Mesothelial cell of epicardium (in vitro differentiated cells): Measurements from ENCODE around the gene EHMT1. TPM values are rescaled to one million over a fixed set of nuclear protein-coding genes. Genes with fewer than 3 reads are reported as not detected.
"Not testable (repeated sequence)": the region's sequence is repeated elsewhere in the genome, so short reads cannot be mapped to it uniquely, and the experiment has no call there.

Source experiments
- DNase-seq, 2 experiments: peaks; one replicate each; pipeline ENCODE4 v3.0.0; 2021; ENCODE audit warnings: low spot score in 2 of 2; ENCODE audit not compliant: unreplicated experiment in 2 of 2
- H3K27ac Mint-ChIP-seq: 2 replicates; pipeline ENCODE4 v1.8.0; 2021; ENCODE audit warnings: mixed read lengths
- H3K27me3 Mint-ChIP-seq: 2 replicates; pipeline ENCODE4 v1.8.0; 2021; ENCODE audit warnings: low read depth, mixed read lengths
- H3K36me3 Mint-ChIP-seq: 2 replicates; pipeline ENCODE4 v1.8.0; 2021; ENCODE audit warnings: mixed read lengths
- H3K4me1 Mint-ChIP-seq: 2 replicates; pipeline ENCODE4 v1.8.0; 2021; ENCODE audit warnings: mixed read lengths
- H3K4me3 Mint-ChIP-seq: 2 replicates; pipeline ENCODE4 v1.8.0; 2021; ENCODE audit warnings: mild to moderate bottlenecking, moderate library complexity, mixed read lengths
- H3K9me3 Mint-ChIP-seq: 2 replicates; pipeline ENCODE4 v1.8.0; 2021; ENCODE audit warnings: mixed read lengths
- CTCF ChIP-seq: fragments of 200-600 bp; sonication (generic); IDR thresholded peaks from one replicate; pipeline ENCODE4 v1.5.0; 2021; ENCODE audit warnings: antibody characterized with exemption; ENCODE audit not compliant: unreplicated experiment
- total RNA-seq: library from RNA; stranded (reverse); gene quantifications from 3 replicates; pipeline ENCODE4 v1.2.1, GENCODE V29; 2021

Gene EHMT1
- total RNA-seq, 1 donor from 2014 or later: 147 TPM

DNA sequence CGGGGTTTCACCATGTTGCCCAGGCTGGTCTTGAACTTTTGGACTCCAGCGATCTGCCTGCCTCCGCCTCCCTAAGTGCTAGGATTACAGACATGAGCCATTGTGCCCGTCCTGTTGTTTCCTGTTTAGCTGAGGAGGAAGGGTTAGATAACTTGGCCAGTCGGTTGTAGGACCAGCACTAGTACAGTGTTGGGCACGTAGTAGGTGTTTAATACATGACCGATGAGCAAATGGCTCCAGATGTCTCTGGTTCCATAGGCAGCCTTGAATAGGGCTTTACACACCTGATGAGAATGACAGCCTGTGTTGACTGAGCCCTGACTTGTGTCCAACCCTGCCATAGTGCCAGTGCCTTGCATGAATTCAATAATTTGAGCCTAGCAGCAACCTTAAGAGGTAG is 1.8 kb downstream of the EHMT1 start:
- Mint-ChIP-seq H3K36me3 (peaks cover 5% of the 10 kb centered on the region), H3K9me3 (no peaks in the 10 kb centered on the region), H3K4me3 (peak overlapping the region; percentile 86), H3K27ac (peak overlapping the region; percentile 64), H3K4me1 (peaks cover 34% of the 10 kb centered on the region), H3K27me3 (no peaks in the 10 kb centered on the region)
- DNase-seq: no peak
- no peak for TF ChIP-seq CTCF

- peaks cover 5% of the 10 kb centered on the region for H3K36me3 Mint-ChIP-seq
- H3K4me3 Mint-ChIP-seq: peak overlapping the region; percentile 86
- no peaks in the 10 kb centered on the region for H3K9me3 Mint-ChIP-seq
- DNase-seq: no peak
- H3K27me3 Mint-ChIP-seq: no peaks in the 10 kb centered on the region
- H3K4me1 Mint-ChIP-seq: peaks cover 34% of the 10 kb centered on the region
- H3K27ac Mint-ChIP-seq: peak overlapping the region; percentile 64
- peak; percentile 69 for TF ChIP-seq CTCF
Observed at GRCh38 chr9:137621131-137621757, 2.4 kb downstream of the EHMT1 start.

GRCh38 chr9:137622211-137622610 is 3.4 kb downstream of the EHMT1 start:
- not testable (repeated sequence) for H3K9me3 Mint-ChIP-seq, DNase-seq, H3K4me3 Mint-ChIP-seq, H3K27me3 Mint-ChIP-seq, H3K36me3 Mint-ChIP-seq
- H3K4me1 Mint-ChIP-seq: peaks cover 34% of the 10 kb centered on the region
- H3K27ac Mint-ChIP-seq: peak overlapping the region; percentile 21

DNA sequence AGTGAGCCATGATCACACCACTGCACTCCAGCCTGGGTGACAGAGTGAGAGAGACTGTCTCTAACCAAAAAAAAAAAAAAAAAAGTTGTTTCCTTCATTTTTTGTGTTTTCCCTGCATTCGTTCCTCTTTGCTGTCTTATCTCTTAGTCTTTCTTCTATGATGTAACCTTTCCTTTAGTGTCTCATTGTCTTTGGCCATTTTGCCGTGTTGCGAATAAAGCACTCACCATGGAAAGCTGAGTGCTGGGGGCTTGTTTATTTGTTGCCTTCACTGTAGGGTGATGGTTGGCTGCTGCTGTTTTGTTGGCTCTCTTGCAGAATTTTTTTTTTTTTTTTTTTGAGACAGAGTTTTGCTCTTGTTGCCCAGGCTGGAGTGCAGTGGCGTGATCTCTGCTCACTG is 7.7 kb downstream of the EHMT1 start:
- TF ChIP-seq CTCF: no peak
- Mint-ChIP-seq H3K4me1 (peaks cover 18% of the 10 kb centered on the region), H3K36me3 (peaks cover 7% of the 10 kb centered on the region), H3K27me3 (no peaks in the 10 kb centered on the region), H3K27ac (no peak overlapping the region), H3K4me3 (no peak overlapping the region), H3K9me3 (no peaks in the 10 kb centered on the region)
- DNase-seq: no peak

DNA sequence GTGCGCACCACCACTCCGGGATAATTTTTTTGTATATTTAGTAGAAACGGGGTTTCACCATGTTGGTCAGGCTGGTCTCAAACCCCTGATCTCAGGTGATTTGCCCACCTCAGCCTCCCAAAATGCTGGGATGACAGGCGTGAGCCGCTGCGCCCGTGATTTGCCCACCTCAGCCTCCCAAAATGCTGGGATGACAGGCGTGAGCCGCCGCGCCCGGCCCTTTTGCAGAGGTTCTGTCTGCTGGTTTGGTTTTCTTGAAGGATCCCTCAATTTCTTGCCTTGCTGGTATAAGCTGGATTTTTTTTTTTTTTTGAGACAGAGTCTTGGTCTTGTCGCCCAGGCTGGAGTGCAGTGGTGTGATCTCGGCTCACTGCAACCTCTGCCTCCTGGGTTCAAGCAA is 8.6 kb downstream of the EHMT1 start:
- H3K9me3 Mint-ChIP-seq, DNase-seq, H3K27me3 Mint-ChIP-seq, H3K36me3 Mint-ChIP-seq, H3K27ac Mint-ChIP-seq, H3K4me3 Mint-ChIP-seq: not testable (repeated sequence)
- peaks cover 13% of the 10 kb centered on the region for H3K4me1 Mint-ChIP-seq

DNA sequence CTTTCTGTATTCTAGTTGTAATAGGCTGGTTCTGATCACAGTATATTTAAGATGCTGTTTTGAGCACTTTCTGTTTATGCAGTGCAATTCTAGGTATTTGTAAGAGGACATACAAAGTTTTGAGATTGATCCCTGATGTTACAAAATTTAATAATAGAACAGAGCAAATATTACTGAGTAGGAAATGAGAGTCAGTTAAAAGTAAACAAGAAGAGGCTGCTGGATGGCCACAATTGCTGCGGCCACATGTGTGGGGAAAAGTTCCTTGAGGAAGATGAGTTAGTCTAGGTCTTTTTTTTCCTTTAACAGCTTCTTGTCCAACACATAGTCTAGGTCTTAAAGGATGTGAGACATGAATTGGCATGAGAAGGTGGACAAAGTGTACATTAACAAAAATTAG is 11.3 kb downstream of the EHMT1 start:
- Mint-ChIP-seq H3K27me3 (no peaks in the 10 kb centered on the region), H3K36me3 (peaks cover 4% of the 10 kb centered on the region), H3K4me1 (peaks cover 13% of the 10 kb centered on the region), H3K4me3 (no peak overlapping the region), H3K27ac (peak overlapping the region; percentile 31), H3K9me3 (no peaks in the 10 kb centered on the region)
- no peak for TF ChIP-seq CTCF
- no peak for DNase-seq

DNA sequence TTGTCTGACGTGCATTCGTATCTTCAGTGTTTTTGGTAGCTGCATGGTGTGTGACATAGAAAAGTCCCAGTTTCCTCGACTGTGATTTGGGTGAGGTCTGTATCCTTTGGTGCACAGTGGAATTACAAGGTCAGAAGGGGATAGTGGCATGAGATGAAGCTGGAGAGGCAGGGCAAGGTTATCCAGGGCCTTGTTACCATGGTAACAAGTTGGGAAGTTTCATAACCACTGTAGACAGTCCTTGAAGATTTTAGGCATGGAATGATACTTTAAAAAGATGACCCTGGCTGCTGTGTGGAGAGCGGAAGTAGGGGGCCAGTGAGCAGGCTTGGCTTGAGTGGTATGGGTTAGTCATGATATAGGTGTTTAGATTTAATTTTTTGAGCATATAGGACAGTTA is 11.9 kb downstream of the EHMT1 start:
- no peaks in the 10 kb centered on the region for H3K9me3 Mint-ChIP-seq
- DNase-seq: no peak
- no peak for TF ChIP-seq CTCF
- H3K27ac Mint-ChIP-seq: no peak overlapping the region
- H3K36me3 Mint-ChIP-seq: peaks cover 2% of the 10 kb centered on the region
- peaks cover 13% of the 10 kb centered on the region for H3K4me1 Mint-ChIP-seq
- H3K4me3 Mint-ChIP-seq: no peak overlapping the region
- H3K27me3 Mint-ChIP-seq: no peaks in the 10 kb centered on the region
